ENCODE results near the gene ATAD5.
"Not testable (repeated sequence)": the region's sequence is repeated elsewhere in the genome, so short reads cannot be mapped to it uniquely, and the experiment has no call there.

Gene ATAD5

DNA sequence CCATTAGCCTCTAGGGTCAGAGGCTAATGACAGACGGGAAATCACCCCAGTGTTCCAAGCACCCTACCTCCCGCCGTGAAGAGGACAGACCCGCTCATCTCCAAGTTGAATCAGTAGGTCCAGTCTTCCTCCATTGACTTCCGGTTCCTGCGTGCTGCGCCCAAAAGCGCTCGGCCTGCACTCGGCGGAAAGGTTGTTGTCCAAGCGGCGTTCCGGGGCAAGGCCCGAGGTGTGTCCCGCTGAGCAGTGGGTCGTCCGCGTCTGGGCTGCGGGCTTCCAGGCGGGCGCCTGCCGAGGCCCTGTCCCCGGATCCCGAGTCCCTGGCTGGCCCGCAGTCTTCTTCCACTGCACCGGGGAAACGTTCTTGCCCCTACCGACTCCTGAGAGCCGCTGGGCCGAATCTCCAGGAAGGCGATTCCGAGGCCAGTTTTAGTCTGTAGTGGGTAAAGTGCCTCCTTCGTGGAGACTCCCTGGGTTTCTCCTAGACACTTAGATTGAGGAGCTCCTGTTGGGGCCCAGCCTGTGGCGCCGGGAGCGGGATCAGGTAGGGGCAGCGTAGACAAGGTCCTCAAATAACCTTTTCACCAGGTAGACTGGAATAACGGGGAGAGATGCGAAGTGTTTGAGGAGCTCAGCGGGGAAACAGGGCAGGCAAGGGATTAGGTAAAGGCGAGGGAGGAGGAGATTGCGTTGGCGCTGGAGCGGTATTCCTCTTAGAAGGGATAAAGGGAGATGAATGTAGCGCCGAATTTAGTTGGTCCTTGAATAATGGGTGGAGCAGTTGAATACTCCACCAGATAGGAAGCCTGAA, 74.5 kb downstream of the ATAD5 start, which contains the start of gene TEFM:
Gene TEFM, minus strand, starts transcription at position 138 of the 811 bp plus-strand sequence. Its CDS starts 40 bp downstream, at position 98.
- Histone ChIP-seq H3K27ac (ENCODE audit: insufficient read depth in 1 of 2, low read depth in 1 of 2, low read length in 2 of 2, poor library complexity in 1 of 2, severe bottlenecking in 2 of 2) (peak within 1 kb of the TSS; percentile 86 to 94), H3K9me3 (ENCODE audit: control extremely low read depth in 1 of 5, control insufficient read depth in 4 of 5, insufficient read depth in 2 of 5, low read depth in 1 of 5, low read length in 4 of 5) (no peaks in the 10 kb centered on the region), H3K4me3 (ENCODE audit: control insufficient read depth in 1 of 7, extremely low read depth in 1 of 7, insufficient read depth in 4 of 7, low read depth in 2 of 7, low read length in 6 of 7) (peak within 1 kb of the TSS; percentile 81 to 100 (median 96)), H3K4me1 (ENCODE audit: control extremely low read depth in 1 of 4, control insufficient read depth in 4 of 4, insufficient read depth in 4 of 4, low read length in 3 of 4) (peaks cover 0 to 14% (median 8%) of the 10 kb centered on the region in 4 experiments), H3K36me3 (ENCODE audit: control insufficient read depth in 4 of 4, insufficient read depth in 4 of 4, low read length in 3 of 4) (peaks cover 4 to 12% (median 9%) of the 10 kb centered on the region in 4 experiments), H3K27me3 (replicated peaks in 2 of 5; ENCODE audit: control insufficient read depth in 4 of 5, insufficient read depth in 5 of 5, low read length in 4 of 5) (no peaks in the 10 kb centered on the region)
- POLR2A ChIA-PET, result interaction anchor here (0.8 kb wide), 1 partner anchor 15 kb away, joined by 3 read pairs; no protein-coding TSS in a partner anchor
- peak; percentile 90 to 92 (median 91) for DNase-seq
- WGBS (ENCODE audit: insufficient coverage), result 0% methylated on average over 38 of the region's 47 CpGs
- CTCF ChIA-PET, result no interaction called here

DNA sequence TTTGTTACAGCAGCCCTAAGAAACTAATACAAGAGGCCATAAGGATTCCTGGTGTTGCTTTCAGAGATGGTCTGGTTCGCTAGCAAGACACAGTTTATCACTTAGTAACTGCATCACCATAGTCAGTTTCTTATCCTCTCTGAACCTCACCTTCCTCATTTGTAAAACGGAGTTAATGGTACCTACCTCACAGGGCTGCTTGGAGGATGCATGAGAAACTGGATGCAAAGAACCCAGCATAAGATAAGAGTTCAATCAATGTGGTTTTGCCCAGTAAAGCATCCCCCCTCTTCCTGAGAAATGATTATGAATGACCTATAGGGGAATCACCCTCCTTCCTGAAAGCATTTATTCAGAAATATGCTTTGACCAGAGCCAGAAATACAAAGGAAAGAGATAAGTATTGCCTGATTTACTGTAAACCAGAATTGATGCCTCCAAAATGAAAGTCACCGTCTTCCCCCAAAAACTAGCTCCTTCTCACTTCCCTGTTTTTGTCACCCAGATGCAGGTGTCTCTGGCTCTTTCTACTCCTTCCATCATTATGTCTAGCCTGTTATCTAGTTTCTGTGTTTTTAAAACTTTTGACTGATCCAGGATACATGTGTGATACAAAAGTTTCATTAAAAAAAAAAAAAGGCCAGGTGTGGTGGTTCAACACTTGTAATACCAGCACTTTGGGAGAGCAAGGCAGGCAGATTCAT, 77.1 kb downstream of the ATAD5 start:
- DNase-seq, result no peak
- Histone ChIP-seq H3K4me1 (ENCODE audit: control extremely low read depth in 1 of 4, control insufficient read depth in 4 of 4, insufficient read depth in 4 of 4, low read length in 3 of 4) (peaks cover 0 to 14% (median 8%) of the 10 kb centered on the region in 4 experiments), H3K27ac (ENCODE audit: insufficient read depth in 1 of 2, low read depth in 1 of 2, low read length in 2 of 2, poor library complexity in 1 of 2, severe bottlenecking in 2 of 2) (no peak overlapping the region), H3K36me3 (ENCODE audit: control insufficient read depth in 4 of 4, insufficient read depth in 4 of 4, low read length in 3 of 4) (peaks cover 0 to 3% (median 1%) of the 10 kb centered on the region in 4 experiments), H3K4me3 (ENCODE audit: control insufficient read depth in 1 of 7, extremely low read depth in 1 of 7, insufficient read depth in 4 of 7, low read depth in 2 of 7, low read length in 6 of 7) (no peak overlapping the region), H3K27me3 (replicated peaks in 2 of 5; ENCODE audit: control insufficient read depth in 4 of 5, insufficient read depth in 5 of 5, low read length in 4 of 5) (no peaks in the 10 kb centered on the region), H3K9me3 (ENCODE audit: control extremely low read depth in 1 of 5, control insufficient read depth in 4 of 5, insufficient read depth in 2 of 5, low read depth in 1 of 5, low read length in 4 of 5) (no peaks in the 10 kb centered on the region)
- CTCF ChIA-PET, result no interaction called here
- WGBS (ENCODE audit: insufficient coverage), result 67% methylated on average over 1 of the region's 3 CpGs
- POLR2A ChIA-PET, result no interaction called here

DNA sequence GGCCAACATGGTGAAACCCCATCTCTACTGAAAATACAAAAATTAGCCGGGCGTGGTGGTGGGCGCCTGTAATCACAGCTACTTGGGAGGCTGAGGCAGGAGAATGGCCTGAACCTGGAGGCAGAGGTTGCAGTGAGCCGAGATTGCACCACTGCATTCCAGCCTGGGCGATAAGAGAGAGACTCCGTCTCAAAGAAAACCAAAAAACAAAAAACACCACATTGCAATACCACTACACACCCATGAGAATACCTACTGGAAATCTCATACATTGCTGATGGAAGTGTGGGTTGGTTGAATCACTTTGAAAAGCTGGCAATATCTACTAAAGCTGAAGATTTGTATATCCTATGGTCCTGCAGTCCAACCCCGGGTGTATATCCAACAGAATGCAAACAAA, 78.4 kb downstream of the ATAD5 start:
- CTCF ChIA-PET, result interaction anchor here (1.3 kb wide), 1 partner anchor 14 kb away, joined by 7 read pairs; no protein-coding TSS in a partner anchor
- peaks cover 0 to 12% (median 8%) of the 10 kb centered on the region in 4 experiments for H3K4me1 ChIP-seq (ENCODE audit: control extremely low read depth in 1 of 4, control insufficient read depth in 4 of 4, insufficient read depth in 4 of 4, low read length in 3 of 4)
- POLR2A ChIA-PET; DNase-seq; H3K36me3 ChIP-seq (ENCODE audit: control insufficient read depth in 4 of 4, insufficient read depth in 4 of 4, low read length in 3 of 4); H3K27ac ChIP-seq (ENCODE audit: insufficient read depth in 1 of 2, low read depth in 1 of 2, low read length in 2 of 2, poor library complexity in 1 of 2, severe bottlenecking in 2 of 2); H3K4me3 ChIP-seq (ENCODE audit: control insufficient read depth in 1 of 7, extremely low read depth in 1 of 7, insufficient read depth in 4 of 7, low read depth in 2 of 7, low read length in 6 of 7); H3K9me3 ChIP-seq (ENCODE audit: control extremely low read depth in 1 of 5, control insufficient read depth in 4 of 5, insufficient read depth in 2 of 5, low read depth in 1 of 5, low read length in 4 of 5); H3K27me3 ChIP-seq (replicated peaks in 2 of 5; ENCODE audit: control insufficient read depth in 4 of 5, insufficient read depth in 5 of 5, low read length in 4 of 5): not testable (repeated sequence)
- WGBS (ENCODE audit: insufficient coverage), result 96% methylated on average over 4 of the region's 7 CpGs

DNA sequence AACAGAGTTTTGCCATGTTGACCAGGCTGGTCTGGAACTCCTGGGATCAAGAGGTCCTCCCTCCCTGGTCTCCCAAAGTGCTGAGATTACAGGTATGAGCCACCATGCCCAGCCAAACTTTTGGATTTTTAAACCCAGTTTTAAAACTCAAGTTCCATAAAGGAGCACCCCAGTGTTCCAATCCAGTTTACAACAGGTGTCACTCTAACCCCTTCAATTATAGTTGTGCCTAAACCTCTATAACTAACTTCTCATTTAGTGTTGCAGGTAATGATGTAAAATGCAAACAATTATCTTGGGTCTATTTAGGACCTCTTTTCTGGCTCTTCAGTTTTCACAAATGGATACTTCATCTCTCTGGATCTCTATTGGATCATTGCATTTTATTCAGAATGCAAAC, 82.2 kb downstream of the ATAD5 start:
- ChIA-PET POLR2A (no interaction called here), CTCF (no interaction called here)
- Histone ChIP-seq H3K27me3 (replicated peaks in 2 of 5; ENCODE audit: control insufficient read depth in 4 of 5, insufficient read depth in 5 of 5, low read length in 4 of 5) (peaks cover 0 to 3% (median 0%) of the 10 kb centered on the region in 5 experiments), H3K9me3 (ENCODE audit: control extremely low read depth in 1 of 5, control insufficient read depth in 4 of 5, insufficient read depth in 2 of 5, low read depth in 1 of 5, low read length in 4 of 5) (no peaks in the 10 kb centered on the region), H3K4me1 (ENCODE audit: control extremely low read depth in 1 of 4, control insufficient read depth in 4 of 4, insufficient read depth in 4 of 4, low read length in 3 of 4) (no peaks in the 10 kb centered on the region), H3K4me3 (ENCODE audit: control insufficient read depth in 1 of 7, extremely low read depth in 1 of 7, insufficient read depth in 4 of 7, low read depth in 2 of 7, low read length in 6 of 7) (no peak overlapping the region), H3K27ac (ENCODE audit: insufficient read depth in 1 of 2, low read depth in 1 of 2, low read length in 2 of 2, poor library complexity in 1 of 2, severe bottlenecking in 2 of 2) (no peak overlapping the region), H3K36me3 (ENCODE audit: control insufficient read depth in 4 of 4, insufficient read depth in 4 of 4, low read length in 3 of 4) (no peaks in the 10 kb centered on the region)
- no peak for DNase-seq

DNA sequence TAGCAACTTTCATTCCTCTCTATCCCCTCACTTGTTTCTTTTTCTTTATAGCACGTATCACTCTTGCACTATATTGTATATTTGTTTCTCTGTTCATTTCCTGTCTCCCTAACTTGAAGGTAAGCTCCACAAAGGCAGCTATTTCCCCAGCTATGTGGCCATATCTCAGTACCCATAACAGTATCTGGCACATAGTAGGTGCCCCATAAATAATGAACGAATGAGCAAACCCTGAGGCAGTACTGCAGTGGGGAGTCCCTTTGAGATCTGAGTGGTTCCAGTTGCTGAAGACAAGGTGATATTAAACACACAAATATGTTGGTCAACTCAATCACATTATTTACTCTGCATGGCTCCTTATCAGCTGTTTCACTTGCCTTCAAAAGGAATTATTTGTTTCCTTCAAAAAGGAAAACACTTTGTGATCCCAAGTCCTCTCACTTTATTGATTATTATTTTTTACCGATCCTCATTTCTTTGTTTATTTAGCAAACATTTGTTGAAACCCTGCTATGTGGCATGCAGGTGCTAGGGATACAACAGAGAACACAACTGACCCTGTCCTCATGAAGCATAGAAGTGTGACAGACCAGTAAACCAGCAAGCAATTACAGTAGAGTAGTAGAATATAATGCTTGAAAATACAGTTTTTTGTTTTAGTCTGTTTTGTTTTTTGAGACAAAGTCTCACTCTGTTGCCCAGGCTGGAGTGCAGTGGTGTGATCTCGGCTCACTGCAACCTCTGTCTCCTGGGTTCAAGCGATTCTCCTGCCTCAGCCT, 84.3 kb downstream of the ATAD5 start:
- ChIA-PET POLR2A (interaction anchor here (0.6 kb wide), 1 partner anchor 189 kb away, joined by 3 read pairs; no protein-coding TSS in a partner anchor), CTCF (interaction anchor here (1.2 kb wide), 1 partner anchor 15 kb away, joined by 3 read pairs; no protein-coding TSS in a partner anchor)
- Histone ChIP-seq H3K27me3 (replicated peaks in 2 of 5; ENCODE audit: control insufficient read depth in 4 of 5, insufficient read depth in 5 of 5, low read length in 4 of 5) (peaks cover 5 to 12% (median 10%) of the 10 kb centered on the region in 5 experiments), H3K4me1 (ENCODE audit: control extremely low read depth in 1 of 4, control insufficient read depth in 4 of 4, insufficient read depth in 4 of 4, low read length in 3 of 4) (no peaks in the 10 kb centered on the region), H3K27ac (ENCODE audit: insufficient read depth in 1 of 2, low read depth in 1 of 2, low read length in 2 of 2, poor library complexity in 1 of 2, severe bottlenecking in 2 of 2) (no peak overlapping the region), H3K36me3 (ENCODE audit: control insufficient read depth in 4 of 4, insufficient read depth in 4 of 4, low read length in 3 of 4) (no peaks in the 10 kb centered on the region), H3K4me3 (ENCODE audit: control insufficient read depth in 1 of 7, extremely low read depth in 1 of 7, insufficient read depth in 4 of 7, low read depth in 2 of 7, low read length in 6 of 7) (no peak overlapping the region), H3K9me3 (ENCODE audit: control extremely low read depth in 1 of 5, control insufficient read depth in 4 of 5, insufficient read depth in 2 of 5, low read depth in 1 of 5, low read length in 4 of 5) (no peaks in the 10 kb centered on the region)
- 100% methylated on average over 2 of the region's 5 CpGs for WGBS (ENCODE audit: insufficient coverage)
- no peak for DNase-seq

DNA sequence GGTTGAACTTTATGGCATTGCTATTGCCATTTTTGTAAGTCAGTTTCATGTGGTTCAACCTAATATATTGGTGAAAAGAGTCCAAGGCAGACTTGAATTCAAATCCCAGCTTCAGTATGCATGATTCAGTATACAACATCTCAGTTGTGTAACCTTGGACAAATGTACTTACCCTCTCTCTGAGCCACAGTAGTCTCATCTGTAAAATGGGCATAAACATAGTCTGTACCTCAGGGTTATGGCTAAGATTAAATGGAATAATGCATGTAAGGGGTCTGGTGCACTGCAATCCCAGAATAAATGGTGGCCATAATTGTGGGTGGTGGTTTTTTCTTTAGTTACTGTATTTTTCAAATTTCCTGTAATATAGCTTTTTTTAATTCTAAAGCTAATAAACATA, 85.3 kb downstream of the ATAD5 start:
- ChIA-PET CTCF (interaction anchor here (0.7 to 1.5 kb wide), 4 partner anchors 14 to 300 kb away, joined by 3 to 4 read pairs (median 4); no protein-coding TSS in a partner anchor), POLR2A (interaction anchor here (0.6 kb wide), 1 partner anchor 190 kb away, joined by 3 read pairs; no protein-coding TSS in a partner anchor)
- no peaks in the 10 kb centered on the region for H3K36me3 ChIP-seq (ENCODE audit: control insufficient read depth in 4 of 4, insufficient read depth in 4 of 4, low read length in 3 of 4)
- no peak overlapping the region for H3K27ac ChIP-seq (ENCODE audit: insufficient read depth in 1 of 2, low read depth in 1 of 2, low read length in 2 of 2, poor library complexity in 1 of 2, severe bottlenecking in 2 of 2)
- H3K4me3 ChIP-seq (ENCODE audit: control insufficient read depth in 1 of 7, extremely low read depth in 1 of 7, insufficient read depth in 4 of 7, low read depth in 2 of 7, low read length in 6 of 7), result no peak overlapping the region
- H3K4me1 ChIP-seq (ENCODE audit: control extremely low read depth in 1 of 4, control insufficient read depth in 4 of 4, insufficient read depth in 4 of 4, low read length in 3 of 4), result peaks cover 0 to 9% (median 8%) of the 10 kb centered on the region in 4 experiments
- H3K9me3 ChIP-seq (ENCODE audit: control extremely low read depth in 1 of 5, control insufficient read depth in 4 of 5, insufficient read depth in 2 of 5, low read depth in 1 of 5, low read length in 4 of 5), result no peaks in the 10 kb centered on the region
- no peak for DNase-seq
- H3K27me3 ChIP-seq (replicated peaks in 2 of 5; ENCODE audit: control insufficient read depth in 4 of 5, insufficient read depth in 5 of 5, low read length in 4 of 5), result peaks cover 5 to 22% (median 17%) of the 10 kb centered on the region in 5 experiments

Data from common myeloid progenitor, CD34-positive (primary cell).